Mesenchymal stem cell (in vitro differentiated cells and primary cell): Measurements from ENCODE around the gene SIGLEC11.

Experiments
- DNase-seq: peaks from one replicate; pipeline ENCODE4 v3.0.0-alpha.2; 2013
- H2AFZ ChIP-seq: one replicate; pipeline ENCODE4 v1.6.1; 2013; ENCODE audit warnings: low read depth, mild to moderate bottlenecking, control low read depth, inconsistent platforms, low read length, moderate library complexity
- H2AK5ac ChIP-seq: 2 replicates; pipeline ENCODE4 v1.6.1; 2013; ENCODE audit warnings: low read length, moderate library complexity, mild to moderate bottlenecking, inconsistent platforms; ENCODE audit not compliant: severe bottlenecking
- H2BK120ac ChIP-seq: one replicate; pipeline ENCODE4 v1.6.1; 2013; ENCODE audit warnings: low read depth, mild to moderate bottlenecking, inconsistent platforms, low read length, moderate library complexity
- H2BK12ac ChIP-seq, 2 experiments: one replicate each; pipeline ENCODE4 v1.6.1; 2013; ENCODE audit warnings: inconsistent platforms in 2 of 2, low read length in 2 of 2, mild to moderate bottlenecking in 2 of 2, moderate library complexity in 2 of 2, control low read depth in 1 of 2
- H2BK15ac ChIP-seq: one replicate; pipeline ENCODE4 v1.6.1; 2013; ENCODE audit warnings: mild to moderate bottlenecking, low read depth, inconsistent platforms; ENCODE audit not compliant: poor library complexity, severe bottlenecking
- H2BK5ac ChIP-seq: 2 replicates; pipeline ENCODE4 v1.6.1; 2013; ENCODE audit warnings: low read depth, mild to moderate bottlenecking, low read length, control low read depth, inconsistent platforms; ENCODE audit not compliant: poor library complexity, severe bottlenecking
- H3K14ac ChIP-seq, 2 experiments: one replicate each; pipeline ENCODE4 v1.6.1; 2013; ENCODE audit warnings: inconsistent platforms in 2 of 2, low read length in 2 of 2, control low read depth in 1 of 2, mild to moderate bottlenecking in 1 of 2, moderate library complexity in 1 of 2
- H3K18ac ChIP-seq, 2 experiments: one replicate each; pipeline ENCODE4 v1.6.1; 2013; ENCODE audit warnings: inconsistent platforms in 2 of 2, low read length in 2 of 2, control low read depth in 1 of 2, low read depth in 1 of 2, mild to moderate bottlenecking in 1 of 2
- H3K23ac ChIP-seq, 2 experiments: one replicate each; pipeline ENCODE4 v1.6.1; 2013; ENCODE audit warnings: inconsistent platforms in 2 of 2, low read length in 2 of 2, mild to moderate bottlenecking in 2 of 2, moderate library complexity in 2 of 2, control low read depth in 1 of 2
- H3K27ac ChIP-seq: 2 replicates; pipeline ENCODE4 v1.5.1; 2013; ENCODE audit warnings: mild to moderate bottlenecking, moderate library complexity, low read length, control low read depth, inconsistent platforms; ENCODE audit not compliant: poor library complexity, severe bottlenecking
- H3K27me3 ChIP-seq, 2 experiments: 2 replicates each; pipeline versions ENCODE4 v1.6.1 to v1.7.0; 2013; ENCODE audit warnings: low read length in 2 of 2, mild to moderate bottlenecking in 2 of 2, moderate library complexity in 2 of 2, control low read depth in 1 of 2, inconsistent platforms in 1 of 2; ENCODE audit not compliant: control insufficient read depth in 1 of 2, insufficient read depth in 1 of 2
- H3K36me3 ChIP-seq, 2 experiments: 2 replicates each; pipeline versions ENCODE4 v1.6.1 to v1.7.0; 2013; ENCODE audit warnings: low read length in 2 of 2, control low read depth in 1 of 2, inconsistent platforms in 1 of 2, low read depth in 1 of 2, mild to moderate bottlenecking in 1 of 2; ENCODE audit not compliant: insufficient read depth in 2 of 2, control insufficient read depth in 1 of 2
- H3K4ac ChIP-seq, 2 experiments: one replicate each; pipeline ENCODE4 v1.6.1; 2013; ENCODE audit warnings: inconsistent platforms in 2 of 2, low read length in 2 of 2, mild to moderate bottlenecking in 2 of 2, moderate library complexity in 2 of 2, control low read depth in 1 of 2, low read depth in 1 of 2
- H3K4me1 ChIP-seq: 2 replicates; pipeline ENCODE4 v1.6.1; 2013; ENCODE audit warnings: low read depth, low read length, control low read depth; ENCODE audit not compliant: control insufficient read depth, insufficient read depth
- H3K4me2 ChIP-seq: 2 replicates; pipeline ENCODE4 v1.6.1; 2013; ENCODE audit warnings: low read length, mild to moderate bottlenecking, inconsistent platforms; ENCODE audit not compliant: poor library complexity, severe bottlenecking
- H3K4me3 ChIP-seq, 2 experiments: 2 replicates each; pipeline versions ENCODE4 v1.5.1 to v1.7.0; 2013; ENCODE audit warnings: low read length in 2 of 2, mild to moderate bottlenecking in 2 of 2, control low read depth in 1 of 2, low read depth in 1 of 2; ENCODE audit not compliant: insufficient read depth in 1 of 2
- H3K79me1 ChIP-seq: replicated peaks from 2 replicates; pipeline ENCODE4 v1.6.1; 2013; ENCODE audit warnings: mild to moderate bottlenecking, control low read depth, low read length, inconsistent platforms; ENCODE audit not compliant: poor library complexity, severe bottlenecking
- H3K9ac ChIP-seq: 2 replicates; pipeline ENCODE4 v1.7.0; 2013; ENCODE audit warnings: mild to moderate bottlenecking, low read length, moderate library complexity
- H3K9me3 ChIP-seq: 2 replicates; pipeline ENCODE4 v1.7.0; 2013; ENCODE audit warnings: mild to moderate bottlenecking, low read length; ENCODE audit not compliant: control insufficient read depth
- H4K8ac ChIP-seq: one replicate; pipeline ENCODE4 v1.6.1; 2013; ENCODE audit warnings: inconsistent platforms, mild to moderate bottlenecking, low read length, moderate library complexity
- H4K91ac ChIP-seq: one replicate; pipeline ENCODE4 v1.6.1; 2013; ENCODE audit warnings: mild to moderate bottlenecking, low read length, inconsistent platforms
- WGBS: methylation state at CpG from one replicate; pipeline ENCODE4 v1.1.7; 2013; ENCODE audit warnings: mixed read lengths; 5-methylcytosine and 5-hydroxymethylcytosine counted together

Gene SIGLEC11

DNA sequence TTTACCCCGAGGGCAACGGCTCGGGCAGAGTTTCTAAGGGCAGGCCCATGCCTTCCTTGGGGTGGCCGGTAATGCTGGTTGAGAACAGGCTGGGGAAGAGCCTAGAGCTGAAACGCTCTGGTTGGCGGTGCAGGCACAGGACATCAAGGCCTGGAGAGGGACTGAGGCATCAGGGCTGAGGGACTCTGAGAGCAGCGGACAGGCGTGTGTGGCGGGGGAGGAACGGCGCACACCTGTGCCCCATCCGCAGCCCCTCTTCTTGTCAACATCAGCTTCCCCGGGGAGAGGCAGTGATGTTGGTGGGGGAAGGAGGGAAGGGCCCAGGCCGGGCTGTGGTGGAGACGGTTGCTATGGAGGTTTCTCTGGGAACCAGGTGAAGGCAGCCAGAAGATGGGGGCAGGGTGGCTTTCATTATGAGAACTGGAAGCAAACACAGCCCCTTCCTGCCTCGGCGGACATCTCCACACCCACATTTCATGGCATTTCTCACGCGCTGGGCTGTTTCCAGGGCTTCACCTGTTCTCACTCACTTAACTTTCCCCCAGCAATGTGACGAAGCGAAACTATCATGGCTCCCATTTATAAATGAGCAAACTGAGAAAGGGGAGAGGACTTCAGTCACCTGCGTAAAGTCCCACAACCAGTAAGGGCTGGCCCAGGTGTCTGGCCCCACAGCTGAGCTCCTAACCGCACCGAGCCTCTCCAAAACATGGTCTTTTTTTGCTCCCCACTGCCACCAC, 40.2 kb downstream of the SIGLEC11 start:
- H3K14ac ChIP-seq = no peak overlapping the region
- no peak overlapping the region for H2BK12ac ChIP-seq
- no peak overlapping the region for H3K4me3 ChIP-seq
- H2AFZ ChIP-seq = no peak overlapping the region
- H2AK5ac ChIP-seq = no peak overlapping the region
- no peak overlapping the region for H3K18ac ChIP-seq
- H3K27ac ChIP-seq = no peak overlapping the region
- 94% methylated on average over 21 of the region's 24 CpGs for WGBS
- no peak overlapping the region for H4K8ac ChIP-seq
- H3K9ac ChIP-seq = no peak overlapping the region
- peaks cover 62 to 66% of the 10 kb centered on the region in 2 experiments for H3K36me3 ChIP-seq
- H3K79me1 ChIP-seq = peaks cover 23% of the 10 kb centered on the region
- no peak overlapping the region for H2BK5ac ChIP-seq
- no peaks in the 10 kb centered on the region for H3K27me3 ChIP-seq
- H3K23ac ChIP-seq = no peak overlapping the region
- H3K4me2 ChIP-seq = no peak overlapping the region
- H3K4me1 ChIP-seq = peaks cover 21% of the 10 kb centered on the region
- H3K4ac ChIP-seq = no peak overlapping the region
- no peak overlapping the region for H2BK15ac ChIP-seq
- H3K9me3 ChIP-seq = no peaks in the 10 kb centered on the region
- no peak overlapping the region for H4K91ac ChIP-seq
- H2BK120ac ChIP-seq = no peak overlapping the region
- no peak for DNase-seq

- Histone ChIP-seq H2AFZ (no peak overlapping the region), H2BK120ac (no peak overlapping the region), H3K18ac (no peak overlapping the region), H3K79me1 (peaks cover 37% of the 10 kb centered on the region), H3K14ac (no peak overlapping the region), H3K36me3 (peaks cover 63 to 71% of the 10 kb centered on the region in 2 experiments), H4K8ac (no peak overlapping the region), H3K4ac (no peak overlapping the region), H2BK15ac (no peak overlapping the region), H2BK12ac (no peak overlapping the region), H3K27me3 (no peaks in the 10 kb centered on the region), H2BK5ac (no peak overlapping the region), H3K9me3 (no peaks in the 10 kb centered on the region), H3K4me2 (no peak overlapping the region), H2AK5ac (no peak overlapping the region), H3K4me1 (peaks cover 19% of the 10 kb centered on the region), H3K23ac (no peak overlapping the region), H3K27ac (no peak overlapping the region), H3K4me3 (no peak overlapping the region), H3K9ac (no peak overlapping the region), H4K91ac (no peak overlapping the region)
- no peak for DNase-seq
- WGBS = 100% methylated on average over 6 of the region's 8 CpGs
Observed at GRCh38 chr19:49918089-49918488, 42.9 kb downstream of the SIGLEC11 start.

GRCh38 chr19:49916839-49917733, 43.9 kb downstream of the SIGLEC11 start:
- Histone ChIP-seq H2AK5ac (no peak overlapping the region), H2BK120ac (no peak overlapping the region), H3K4me1 (peaks cover 12% of the 10 kb centered on the region), H2BK5ac (no peak overlapping the region), H3K18ac (no peak overlapping the region), H4K8ac (no peak overlapping the region), H2BK15ac (no peak overlapping the region), H4K91ac (no peak overlapping the region), H2BK12ac (no peak overlapping the region), H3K23ac (no peak overlapping the region), H3K27ac (no peak overlapping the region), H3K36me3 (peaks cover 67 to 69% of the 10 kb centered on the region in 2 experiments), H3K4me2 (no peak overlapping the region), H3K79me1 (peaks cover 41% of the 10 kb centered on the region), H3K9me3 (no peaks in the 10 kb centered on the region), H3K4me3 (no peak overlapping the region), H3K4ac (no peak overlapping the region), H3K14ac (no peak overlapping the region), H2AFZ (no peak overlapping the region), H3K27me3 (no peaks in the 10 kb centered on the region), H3K9ac (no peak overlapping the region)
- 90% methylated on average over 19 of the region's 21 CpGs for WGBS
- DNase-seq = no peak

DNA sequence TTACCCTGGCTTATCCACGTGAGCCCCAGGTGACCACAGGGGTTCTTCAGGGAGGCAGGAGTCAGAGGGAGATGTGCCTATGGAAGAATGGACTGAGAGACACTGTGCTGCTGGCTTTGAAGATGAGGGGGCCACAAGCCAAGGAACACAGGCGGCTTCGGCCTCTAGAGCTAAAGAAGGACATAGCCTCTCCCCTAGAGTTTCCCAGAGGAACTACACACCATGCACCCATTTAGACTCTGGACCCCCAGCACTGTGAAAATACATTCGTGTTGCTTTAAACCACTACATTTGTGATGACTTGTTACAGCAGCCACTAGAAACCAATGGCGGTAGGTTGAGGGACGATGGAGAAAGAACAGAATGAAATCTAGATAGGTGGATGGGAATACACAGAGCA, 45.7 kb downstream of the SIGLEC11 start:
- Histone ChIP-seq H2AFZ (no peak overlapping the region), H3K4me3 (no peak overlapping the region), H2BK120ac (no peak overlapping the region), H3K23ac (no peak overlapping the region), H2BK12ac (no peak overlapping the region), H4K91ac (no peak overlapping the region), H3K9me3 (no peaks in the 10 kb centered on the region), H3K79me1 (peaks cover 36% of the 10 kb centered on the region), H2BK5ac (no peak overlapping the region), H2BK15ac (no peak overlapping the region), H3K4me2 (no peak overlapping the region), H2AK5ac (no peak overlapping the region), H3K36me3 (peaks cover 55 to 56% of the 10 kb centered on the region in 2 experiments), H3K14ac (no peak overlapping the region), H3K27me3 (no peaks in the 10 kb centered on the region), H3K27ac (no peak overlapping the region), H3K18ac (no peak overlapping the region), H3K9ac (no peak overlapping the region), H3K4me1 (peaks cover 4% of the 10 kb centered on the region), H4K8ac (no peak overlapping the region), H3K4ac (no peak overlapping the region)
- no peak for DNase-seq
- 100% methylated on average over 6 of the region's 6 CpGs for whole genome bisulfite sequencing
